ENCODE results near the gene GNA12. TPM values are rescaled to one million over a fixed set of nuclear protein-coding genes. Genes with fewer than 3 reads are reported as not detected.

Gene GNA12
- total and polyA plus RNA-seq, 10 of the 15 experiments (the other 5 are each of a cell fraction or from before 2014, with no cell fraction given): 1.9 to 51.8 (median 12.6) TPM

GRCh38 chr7:2701424-2701823 lies 142.7 kb downstream of the GNA12 start (continued):
- TF ChIP-seq RAD21 (IDR thresholded peaks at IDR 0.05; ENCODE audit: insufficient read depth, low read depth, low read length) (no peak), USF1 (IDR thresholded peaks at IDR 0.05; ENCODE audit: borderline replicate concordance, extremely low read length, insufficient read depth, low read depth, low read length) (no peak)

- no peak for ATAC-seq
- no TSS peak for BruUV-seq (replicated peaks)
- WGBS (ENCODE audit: insufficient coverage, insufficient replicate concordance, low lambda C conversion rate, missing lambda C conversion rate): 94% methylated on average over 40 of the region's 40 CpGs
- no peak overlapping the region for H2AFZ ChIP-seq (ENCODE audit: control insufficient read depth, low read depth, low read length)
- ChIA-PET CTCF (interaction anchor here (0.7 to 4.4 kb wide), 5 partner anchors 9 to 162 kb away, joined by 3 to 83 read pairs (median 8); no protein-coding TSS in a partner anchor), RAD21 (ENCODE audit: unreplicated experiment) (interaction anchor here (1.8 to 5.4 kb wide), 3 partner anchors 10 to 58 kb away, joined by 4 to 70 read pairs (median 6); no protein-coding TSS in a partner anchor), POLR2A (interaction anchor here (0.6 to 5.9 kb wide), 2 partner anchors 10 to 153 kb away, joined by 5 to 36 read pairs; no protein-coding TSS in a partner anchor), SMC1A (ENCODE audit: uncharacterized antibody, unreplicated experiment) (interaction anchor here (1.4 to 4.4 kb wide), 5 partner anchors 9 to 143 kb away, joined by 3 to 69 read pairs (median 20); partner anchors contain the start of gene AMZ1)
- in situ Hi-C loops (cut with MboI): no loop called here
- no peak overlapping the region for H3K27ac ChIP-seq (ENCODE audit: control insufficient read depth, insufficient read depth)
- intact Hi-C loops (cut with micrococcal nuclease; ENCODE audit: unreplicated experiment): no loop called here
- no peak for DNase-seq (ENCODE audit: low read depth, low spot score)
- no peaks in the 10 kb centered on the region; a peak in 1 of 4 replicates for H3K36me3 ChIP-seq (ENCODE audit: control insufficient read depth in 2 of 2, insufficient read depth in 2 of 2, low read length in 1 of 2)
- H3K79me2 ChIP-seq (ENCODE audit: control insufficient read depth, insufficient read depth, low read length): no peaks in the 10 kb centered on the region
- H4K20me1 ChIP-seq (ENCODE audit: control insufficient read depth, insufficient read depth): no peaks in the 10 kb centered on the region
- no peak for FAIRE-seq
- H3K4me2 ChIP-seq (ENCODE audit: control insufficient read depth, insufficient read depth): no peak overlapping the region
- no peaks in the 10 kb centered on the region for H3K9me3 ChIP-seq (replicated peaks; ENCODE audit: control insufficient read depth, insufficient read depth, low read length)
- peaks cover 21% of the 10 kb centered on the region for H3K4me1 ChIP-seq (ENCODE audit: control insufficient read depth, insufficient read depth, low read length)
- H3K4me3 ChIP-seq: no peak overlapping the region
- H3K9ac ChIP-seq (ENCODE audit: control insufficient read depth, insufficient read depth, low read length): no peak overlapping the region
- no peaks in the 10 kb centered on the region for H3K27me3 ChIP-seq (replicated peaks in 1 of 2; ENCODE audit: control insufficient read depth in 2 of 2, insufficient read depth in 2 of 2, low read length in 1 of 2)
- no peak for TF ChIP-seq PAX8 (IDR thresholded peaks at IDR 0.05)
- no peak for TF ChIP-seq PKNOX1 (IDR thresholded peaks at IDR 0.05)
- TF ChIP-seq NFYA (IDR thresholded peaks at IDR 0.05; ENCODE audit: borderline replicate concordance, low read depth, low read length): no peak
- no peak for TF ChIP-seq CBX3 (IDR thresholded peaks at IDR 0.05; ENCODE audit: borderline replicate concordance, low read depth)
- TF ChIP-seq IRF4 (IDR thresholded peaks at IDR 0.05; ENCODE audit: low read depth, low read length): no peak
- TF ChIP-seq CHD2 (IDR thresholded peaks at IDR 0.05; ENCODE audit: borderline replicate concordance, low read depth, low read length): no peak
- no peak for TF ChIP-seq SREBF1 (IDR thresholded peaks at IDR 0.05; ENCODE audit: low read length)
- TF ChIP-seq ZBTB40 (IDR thresholded peaks at IDR 0.05; ENCODE audit: borderline replicate concordance): no peak
- TF ChIP-seq MEF2A (IDR thresholded peaks at IDR 0.05; ENCODE audit: insufficient read depth, low read depth, low read length): no peak
- TF ChIP-seq E2F4 (IDR thresholded peaks at IDR 0.05; ENCODE audit: low read depth, low read length): no peak
- TF ChIP-seq USF1 (IDR thresholded peaks at IDR 0.05; ENCODE audit: borderline replicate concordance, extremely low read length, insufficient read depth, low read depth, low read length): no peak
- TF ChIP-seq SP1 (IDR thresholded peaks at IDR 0.05; ENCODE audit: low read depth, low read length): no peak
Observed at GRCh38 chr7:2700141-2700850, 143.8 kb downstream of the GNA12 start.
